ENCODE data around the gene TTC19. TPM values are rescaled to one million over a fixed set of nuclear protein-coding genes. Genes with fewer than 3 reads are reported as not detected.
"Not testable (repeated sequence)": the region's sequence is repeated elsewhere in the genome, so short reads cannot be mapped to it uniquely, and the experiment has no call there.

The TTC19 gene
- polyA plus RNA-seq, 4 donors = 58.4 to 62.8 (median 60.5) TPM

DNA sequence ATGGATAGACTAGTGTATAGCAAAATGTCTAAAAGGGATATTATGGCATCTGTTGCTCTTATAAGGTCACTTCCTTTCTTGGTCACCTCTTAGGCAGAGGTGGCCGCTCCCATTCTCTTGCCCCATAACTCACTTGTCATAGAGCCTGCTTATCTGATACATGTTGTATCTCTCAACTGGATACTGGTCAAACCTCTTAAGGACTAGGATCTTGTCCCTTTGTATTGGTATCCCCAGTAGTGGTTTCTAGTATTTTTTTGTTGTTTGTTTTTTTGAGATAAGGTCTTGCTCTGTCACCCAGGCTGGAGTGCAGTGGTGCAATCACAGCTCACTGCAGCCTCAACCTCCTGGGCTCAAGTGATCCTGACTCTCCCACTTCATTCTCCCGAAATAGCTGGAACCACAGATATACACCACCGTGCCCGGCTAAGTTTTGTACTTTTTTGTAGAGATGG lies 27.1 kb upstream of the TTC19 start:
- DNase-seq (ENCODE audit: low read depth in 4 of 4, low spot score in 3 of 4) = no peak

- no peak for DNase-seq (ENCODE audit: low read depth in 4 of 4, low spot score in 3 of 4)
Observed at GRCh38 chr17:15973016-15973415, 26.6 kb upstream of the TTC19 start.

DNA sequence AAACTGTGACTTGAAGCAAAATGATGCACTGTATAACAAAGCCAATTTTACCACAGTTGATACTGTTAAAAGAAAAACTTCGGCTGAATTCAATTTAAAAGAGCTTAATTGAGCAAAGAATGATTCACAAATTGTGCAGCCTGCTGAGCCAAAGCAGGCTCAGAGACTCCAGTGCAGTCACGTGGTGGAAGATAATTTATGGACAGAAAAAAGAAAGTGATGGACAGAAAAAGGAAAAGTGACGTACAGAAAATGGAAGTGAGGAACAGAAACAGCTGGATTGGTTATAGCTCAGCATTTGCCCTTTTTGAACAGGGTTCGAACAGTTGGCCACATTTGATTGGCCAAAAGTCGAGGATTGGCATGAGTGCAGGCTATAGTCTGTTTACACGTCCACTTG lies 25.8 kb upstream of the TTC19 start:
- DNase-seq (ENCODE audit: low read depth in 4 of 4, low spot score in 3 of 4) = no peak

GRCh38 chr17:15977894-15978293 lies 21.7 kb upstream of the TTC19 start:
- no peak for DNase-seq (ENCODE audit: low read depth in 4 of 4, low spot score in 3 of 4)

GRCh38 chr17:15978606-15979005 lies 21.0 kb upstream of the TTC19 start:
- no peak for DNase-seq (ENCODE audit: low read depth in 4 of 4, low spot score in 3 of 4)

GRCh38 chr17:15979013-15979412 lies 20.6 kb upstream of the TTC19 start:
- DNase-seq (ENCODE audit: low read depth in 4 of 4, low spot score in 3 of 4) = not testable (repeated sequence)

DNA sequence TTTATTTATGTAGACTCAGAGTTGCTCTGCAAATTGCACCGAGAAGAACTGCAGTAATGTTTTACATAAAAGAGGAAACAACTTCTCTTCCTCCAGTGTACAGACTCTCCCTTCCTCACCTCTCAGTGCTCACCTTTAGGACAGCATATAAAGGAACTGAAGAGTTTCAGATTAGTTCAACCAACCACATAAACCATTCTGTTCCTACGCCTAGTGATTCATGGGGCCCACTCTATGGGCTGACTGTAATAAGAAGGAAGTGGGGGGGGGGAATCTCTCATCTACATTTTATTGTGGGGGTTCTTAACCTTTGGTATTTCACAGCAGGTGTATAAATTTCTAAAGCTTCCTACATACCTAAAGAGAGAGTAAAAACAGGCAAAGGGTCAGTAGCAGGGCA lies 18.4 kb upstream of the TTC19 start:
- no peak for DNase-seq (ENCODE audit: low read depth in 4 of 4, low spot score in 3 of 4)

DNA sequence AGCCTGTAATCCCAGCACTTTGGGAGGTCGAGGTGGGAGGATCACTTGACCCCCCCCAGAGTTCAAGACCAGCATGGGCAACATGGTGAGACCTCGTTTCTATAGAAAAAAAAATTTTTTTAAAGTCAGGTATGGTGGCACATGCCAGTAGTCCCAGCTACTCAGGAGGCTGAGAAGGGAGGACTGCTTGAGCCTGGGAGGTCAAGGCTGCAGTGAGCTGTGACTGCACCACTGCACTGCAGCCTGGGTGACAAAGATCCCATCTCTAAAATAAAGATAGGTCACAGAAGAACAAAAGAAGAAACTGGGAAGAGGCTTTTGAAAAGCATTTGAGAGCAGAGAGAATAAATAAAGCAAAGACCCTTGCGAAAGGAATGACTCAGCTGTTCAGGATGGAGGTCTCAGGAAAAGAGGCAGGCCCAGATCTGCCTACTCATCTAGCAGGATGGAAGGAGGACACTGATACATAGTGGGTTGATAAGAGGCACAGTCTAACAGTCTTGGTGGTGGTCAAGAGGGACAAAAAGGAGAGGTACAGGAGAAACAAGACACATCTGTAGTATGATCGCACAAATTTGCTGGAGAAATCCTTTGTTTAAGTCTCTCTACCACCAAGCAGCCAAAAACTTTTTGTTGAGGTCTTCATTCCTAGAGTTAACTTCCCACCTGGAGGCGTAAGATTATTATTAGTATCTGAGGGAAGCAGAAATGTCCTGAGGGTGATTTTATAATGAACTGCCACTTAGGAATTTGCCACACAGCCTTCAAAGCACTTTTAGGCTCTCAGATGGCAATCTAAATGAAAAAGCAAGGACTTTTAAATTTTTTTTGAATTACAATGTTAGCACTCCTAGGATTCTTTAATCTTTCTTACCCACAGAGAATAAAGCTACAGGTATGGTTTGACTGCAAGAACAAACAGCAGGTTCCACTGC lies 17.7 kb upstream of the TTC19 start:
- DNase-seq (ENCODE audit: low read depth in 4 of 4, low spot score in 3 of 4) = no peak

GRCh38 chr17:15996322-15996721 lies 3.3 kb upstream of the TTC19 start:
- DNase-seq (ENCODE audit: low read depth in 4 of 4, low spot score in 3 of 4) = no peak

DNA sequence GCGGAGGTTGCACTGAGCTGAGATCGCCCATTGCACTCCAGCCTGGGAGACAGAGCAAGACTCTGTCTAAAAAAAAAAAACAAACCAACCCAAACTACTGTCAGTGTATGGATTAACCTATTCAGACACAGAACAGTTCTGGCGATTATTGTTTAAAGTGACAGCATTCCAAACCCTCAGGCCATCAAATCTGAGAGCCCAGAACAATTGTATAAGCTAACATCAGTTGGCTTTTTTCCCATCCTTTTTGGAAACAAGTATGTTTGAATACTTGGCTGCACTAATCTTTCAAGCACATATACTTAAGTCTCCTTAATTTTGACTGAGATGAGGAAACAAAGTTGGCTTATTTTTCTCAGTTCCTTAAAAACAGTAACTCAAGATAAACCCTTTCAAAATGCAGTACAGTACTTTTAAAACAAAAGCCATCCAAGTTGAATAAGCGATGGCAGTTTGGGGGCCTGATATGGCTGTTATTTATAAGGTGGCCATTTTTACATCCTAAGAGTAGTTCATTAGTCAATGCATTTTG lies 1.5 kb upstream of the TTC19 start:
- DNase-seq (ENCODE audit: low read depth in 4 of 4, low spot score in 3 of 4) = no peak

- peak; percentile 16 to 52 (median 20) for DNase-seq (ENCODE audit: low read depth in 4 of 4, low spot score in 3 of 4)
Observed at GRCh38 chr17:15999974-16000827, 577 bp downstream of the TTC19 start.

DNA sequence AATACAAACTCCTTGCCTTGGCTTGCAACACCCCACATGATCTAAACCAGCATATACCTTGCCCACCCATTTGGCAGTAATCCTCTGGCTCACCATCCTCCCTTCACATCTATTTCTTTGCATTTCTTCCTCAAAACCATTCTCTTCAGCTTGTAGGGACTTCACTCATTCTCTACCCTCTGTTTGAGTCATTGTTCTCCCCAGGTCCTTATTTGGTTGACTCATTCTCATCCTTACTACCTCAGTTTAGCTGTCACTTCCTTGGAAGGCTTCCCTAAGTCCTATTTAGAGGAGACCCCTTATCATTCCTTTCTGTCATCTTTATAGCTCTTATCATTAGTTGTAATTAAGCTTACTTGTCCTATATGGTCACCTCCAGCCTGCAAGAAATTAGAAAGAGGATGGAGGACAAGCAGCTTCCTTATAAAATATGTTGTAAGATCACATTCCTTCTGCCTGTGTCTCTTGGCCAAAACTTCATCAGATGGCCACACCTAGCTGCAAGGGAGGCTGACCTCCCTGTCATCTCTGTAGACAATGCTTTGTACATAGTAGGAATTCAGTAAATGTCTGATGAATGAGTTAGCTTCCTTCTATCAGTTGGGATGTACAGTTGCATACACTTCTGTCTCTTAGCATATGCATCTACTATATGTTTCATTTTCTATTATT lies 1.7 kb downstream of the TTC19 start:
- no peak for DNase-seq (ENCODE audit: low read depth in 4 of 4, low spot score in 3 of 4)

- DNase-seq (ENCODE audit: low read depth in 4 of 4, low spot score in 3 of 4) = no peak
Observed at GRCh38 chr17:16002708-16003260, 3.2 kb downstream of the TTC19 start.

DNA sequence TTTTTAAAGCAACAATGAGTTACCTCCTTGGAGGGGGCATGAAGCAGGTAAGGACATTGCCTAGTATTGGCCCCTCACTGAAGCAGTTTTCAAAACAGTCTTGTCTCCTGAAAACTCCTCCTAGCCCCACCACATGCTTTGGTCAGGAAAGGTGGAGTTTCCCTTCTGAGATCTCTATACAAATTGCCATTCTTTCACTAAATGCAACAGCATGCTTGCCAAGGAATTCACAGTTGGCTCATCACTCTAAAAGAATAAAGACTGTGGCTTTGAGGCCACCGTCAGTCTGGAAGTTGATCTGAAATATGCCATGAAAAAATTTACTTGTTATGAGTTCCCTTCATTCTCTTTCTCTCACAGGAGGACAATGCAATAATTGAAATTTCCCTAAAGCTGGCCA lies 4.2 kb downstream of the TTC19 start:
- DNase-seq (ENCODE audit: low read depth in 4 of 4, low spot score in 3 of 4) = no peak

DNA sequence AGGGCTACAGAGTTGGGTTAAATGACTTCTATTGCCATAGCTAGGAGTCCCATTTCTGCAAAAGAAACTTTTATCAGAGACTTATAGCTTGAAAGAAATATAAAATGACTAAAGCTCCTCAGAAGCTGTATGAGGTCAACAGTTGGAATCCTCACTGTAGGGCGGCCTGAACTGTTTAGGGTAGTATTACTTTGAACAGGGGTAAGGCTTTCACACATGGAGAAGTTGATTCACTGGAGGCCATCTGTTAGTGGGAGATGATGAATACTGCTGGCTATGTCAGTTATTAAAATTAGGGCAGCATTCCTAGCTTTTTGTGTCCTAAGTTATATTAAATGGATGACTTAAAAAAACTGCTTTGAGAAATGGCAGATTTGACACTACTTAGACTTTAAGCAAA lies 6.0 kb downstream of the TTC19 start:
- DNase-seq (ENCODE audit: low read depth in 4 of 4, low spot score in 3 of 4) = no peak

GRCh38 chr17:16007439-16007838 lies 7.8 kb downstream of the TTC19 start:
- DNase-seq (ENCODE audit: low read depth in 4 of 4, low spot score in 3 of 4) = no peak

- no peak for DNase-seq (ENCODE audit: low read depth in 4 of 4, low spot score in 3 of 4)
Observed at GRCh38 chr17:16013943-16014407, 14.4 kb downstream of the TTC19 start.

DNA sequence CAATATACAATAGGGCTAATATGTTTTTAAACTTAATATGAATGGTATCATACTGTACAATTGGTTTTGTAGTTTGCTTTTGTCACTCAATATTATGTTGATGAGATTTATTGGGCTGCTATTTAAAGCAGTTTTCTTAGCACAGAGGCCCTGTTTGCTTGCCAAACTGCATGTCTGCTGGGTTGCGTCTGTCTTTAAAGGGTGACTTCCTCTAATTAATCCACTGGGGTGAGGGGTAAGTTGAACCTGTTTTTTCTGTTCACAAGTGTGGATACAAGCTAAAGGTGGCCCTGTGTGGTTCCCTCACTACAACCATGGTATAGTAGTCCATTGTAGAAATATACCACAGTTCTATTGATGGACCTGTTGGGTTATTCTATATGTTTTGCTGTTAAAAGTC lies 19.7 kb downstream of the TTC19 start:
- DNase-seq (ENCODE audit: low read depth in 4 of 4, low spot score in 3 of 4) = no peak

- DNase-seq (ENCODE audit: low read depth in 4 of 4, low spot score in 3 of 4) = no peak
Observed at GRCh38 chr17:16023881-16024280, 24.3 kb downstream of the TTC19 start.

GRCh38 chr17:16025202-16025601 lies 25.6 kb downstream of the TTC19 start:
- no peak for DNase-seq (ENCODE audit: low read depth in 4 of 4, low spot score in 3 of 4)

All from right renal pelvis (tissue), 4 donors.